Posterior cingulate gyrus (tissue), 11 donors: ENCODE data around the gene BCKDHB.
"Not testable (repeated sequence)": the region's sequence is repeated elsewhere in the genome, so short reads cannot be mapped to it uniquely, and the experiment has no call there.

ENCODE experiments used
- DNase-seq, 10 donors: peaks; one replicate each; pipeline versions ENCODE4 v3.0.0 to v3.0.0-alpha.2; 2020 to 2021; ENCODE audit warnings: mixed read lengths in 3 of 10
- intact Hi-C: fragments of 100-400 bp; cut with DNase I; formaldehyde crosslinking; loops from one replicate; pipeline ENCODE4 v1.15.1; 2023

Gene BCKDHB

GRCh38 chr6:80249897-80250296 lies 143.4 kb downstream of the BCKDHB start:
- intact Hi-C loops, result no loop called here
- DNase-seq, result no peak

GRCh38 chr6:80250391-80250997 lies 144.0 kb downstream of the BCKDHB start:
- intact Hi-C loops, result no loop called here
- no peak for DNase-seq

- intact Hi-C loops, result no loop called here
- no peak for DNase-seq
These were observed 144.8 kb downstream of the BCKDHB start for GRCh38 chr6:80251321-80251720.

GRCh38 chr6:80254716-80255115 lies 148.2 kb downstream of the BCKDHB start:
- intact Hi-C loops, result no loop called here
- no peak for DNase-seq

GRCh38 chr6:80256691-80257090 lies 150.2 kb downstream of the BCKDHB start:
- intact Hi-C loops, result no loop called here
- DNase-seq, result no peak

GRCh38 chr6:80259118-80259517 lies 152.6 kb downstream of the BCKDHB start:
- intact Hi-C loops, result no loop called here
- DNase-seq, result no peak

GRCh38 chr6:80263585-80263984 lies 157.1 kb downstream of the BCKDHB start:
- no peak for DNase-seq
- intact Hi-C loops, result no loop called here

- no peak for DNase-seq
- intact Hi-C loops, result no loop called here
These were observed 162.6 kb downstream of the BCKDHB start for GRCh38 chr6:80268865-80269730.

GRCh38 chr6:80271074-80271473 lies 164.6 kb downstream of the BCKDHB start:
- intact Hi-C loops, result no loop called here
- no peak for DNase-seq

- intact Hi-C loops, result no loop called here
- DNase-seq, result no peak
These were observed 166.5 kb downstream of the BCKDHB start for GRCh38 chr6:80272988-80273387.

GRCh38 chr6:80276861-80277260 lies 170.4 kb downstream of the BCKDHB start:
- DNase-seq, result no peak
- intact Hi-C loops, result no loop called here

- DNase-seq, result no peak
These were observed 171.0 kb downstream of the BCKDHB start for GRCh38 chr6:80277501-80277900.

GRCh38 chr6:80280262-80281010 lies 174.0 kb downstream of the BCKDHB start:
- no peak for DNase-seq
- intact Hi-C loops, result no loop called here

More at GRCh38 chr6:80277501-80277900, 171.0 kb downstream of the BCKDHB start:
- intact Hi-C loops, result no loop called here

GRCh38 chr6:80282913-80283554 lies 176.6 kb downstream of the BCKDHB start:
- intact Hi-C loops, result no loop called here
- no peak for DNase-seq

GRCh38 chr6:80287112-80287511 lies 180.6 kb downstream of the BCKDHB start:
- intact Hi-C loops, result no loop called here
- DNase-seq, result no peak

GRCh38 chr6:80287607-80288006 lies 181.1 kb downstream of the BCKDHB start:
- no peak for DNase-seq
- intact Hi-C loops, result no loop called here

- intact Hi-C loops, result no loop called here
- DNase-seq, result peak in 1 of 10 donors; percentile 62
These were observed 183.3 kb downstream of the BCKDHB start for GRCh38 chr6:80289727-80290126.

GRCh38 chr6:80294531-80294930 lies 188.1 kb downstream of the BCKDHB start:
- intact Hi-C loops, DNase-seq: not testable (repeated sequence)

- intact Hi-C loops, result no loop called here
- no peak for DNase-seq
These were observed 196.2 kb downstream of the BCKDHB start for GRCh38 chr6:80302716-80303115.

GRCh38 chr6:80304014-80304413 lies 197.5 kb downstream of the BCKDHB start:
- no peak for DNase-seq
- intact Hi-C loops, result no loop called here

GRCh38 chr6:80314531-80314930 lies 208.1 kb downstream of the BCKDHB start:
- intact Hi-C loops, result no loop called here
- peak in 2 of 10 donors; percentile 50 to 65 for DNase-seq
